ENCODE results near the gene PFKL.
A peak's percentile ranks its signal among the peaks of the same experiment; 100 is the strongest.
"Not testable (repeated sequence)": the region's sequence is repeated elsewhere in the genome, so short reads cannot be mapped to it uniquely, and the experiment has no call there.

Gene PFKL

GRCh38 chr21:44295163-44295573 lies 4.7 kb upstream of the PFKL start:
- DNase-seq (ENCODE audit: low spot score): no peak

DNA sequence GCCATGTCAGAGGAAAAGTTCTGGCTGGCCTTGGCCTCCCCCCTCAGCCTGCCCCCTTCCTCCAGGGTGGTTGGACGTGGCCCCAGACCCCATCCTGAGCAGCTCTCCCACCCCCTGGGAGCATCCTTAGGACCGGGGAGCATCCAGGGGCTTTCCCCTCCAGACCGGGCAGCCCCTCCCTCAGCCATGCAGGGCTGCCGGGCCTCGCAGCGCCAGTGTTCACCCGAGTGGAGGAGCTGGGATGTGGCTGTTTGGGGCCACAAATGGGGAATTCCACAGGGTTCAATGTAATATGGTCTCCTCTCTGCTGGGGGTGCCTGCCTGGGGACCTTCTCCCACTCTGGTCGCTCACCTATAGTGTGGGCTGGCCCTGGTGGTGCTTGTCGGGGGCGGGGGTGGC lies 4.2 kb upstream of the PFKL start:
- no peak for DNase-seq (ENCODE audit: low spot score)

DNA sequence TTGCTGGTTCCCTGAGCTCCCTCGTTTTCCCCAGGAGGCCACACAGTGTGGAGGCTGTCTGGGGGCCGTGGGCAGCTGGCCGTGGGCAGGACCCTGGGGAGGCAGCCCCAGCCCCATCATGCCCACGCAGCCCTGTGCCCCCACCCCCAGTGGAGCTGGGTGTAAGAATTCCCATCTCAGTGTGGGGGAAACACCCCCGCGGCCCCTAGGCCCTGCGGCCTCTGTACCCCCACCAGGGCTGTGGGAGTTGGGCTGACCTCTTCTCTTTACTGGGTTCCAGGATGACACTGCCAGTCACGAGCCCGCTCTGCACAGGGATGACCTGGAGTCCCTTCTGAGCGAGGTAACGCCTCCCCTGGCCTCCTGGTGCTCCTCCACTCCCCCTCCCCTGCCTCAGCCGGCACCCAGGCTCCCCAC lies 3.7 kb upstream of the PFKL start:
- no peak for DNase-seq (ENCODE audit: low spot score)

GRCh38 chr21:44296916-44297315 lies 2.9 kb upstream of the PFKL start:
- DNase-seq (ENCODE audit: low spot score): no peak

DNA sequence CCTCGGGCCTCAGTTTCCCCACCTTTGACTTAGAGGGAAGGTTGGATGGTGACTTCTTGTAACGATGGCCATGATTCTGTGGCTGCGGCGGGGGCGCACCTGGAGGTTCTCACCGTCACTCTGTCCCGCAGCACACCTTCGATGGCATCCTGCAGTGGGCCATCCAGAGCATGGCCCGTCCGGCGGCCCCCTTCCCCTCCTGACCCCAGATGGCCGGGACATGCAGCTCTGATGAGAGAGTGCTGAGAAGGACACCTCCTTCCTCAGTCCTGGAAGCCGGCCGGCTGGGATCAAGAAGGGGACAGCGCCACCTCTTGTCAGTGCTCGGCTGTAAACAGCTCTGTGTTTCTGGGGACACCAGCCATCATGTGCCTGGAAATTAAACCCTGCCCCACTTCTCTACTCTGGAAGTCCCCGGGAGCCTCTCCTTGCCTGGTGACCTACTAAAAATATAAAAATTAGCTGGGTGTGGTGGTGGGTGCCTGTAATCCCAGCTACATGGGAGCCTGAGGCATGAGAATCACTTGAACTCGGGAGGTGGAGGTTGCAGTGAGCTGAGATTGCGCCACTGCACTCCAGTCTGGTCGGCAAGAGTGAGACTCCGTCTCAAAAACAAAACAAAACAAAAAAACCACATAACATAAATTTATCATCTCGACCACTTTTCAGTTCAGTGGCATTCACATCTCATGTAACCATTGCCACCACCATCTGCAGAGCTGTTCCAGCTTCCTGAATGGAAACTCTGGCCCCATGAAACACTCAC lies 2.1 kb upstream of the PFKL start:
- peak; percentile 93 for DNase-seq (ENCODE audit: low spot score)

- DNase-seq (ENCODE audit: low spot score): no peak
Observed at GRCh38 chr21:44298301-44298700, 1.6 kb upstream of the PFKL start.

GRCh38 chr21:44299085-44299457 lies 782 bp upstream of the PFKL start:
- DNase-seq (ENCODE audit: low spot score): no peak

DNA sequence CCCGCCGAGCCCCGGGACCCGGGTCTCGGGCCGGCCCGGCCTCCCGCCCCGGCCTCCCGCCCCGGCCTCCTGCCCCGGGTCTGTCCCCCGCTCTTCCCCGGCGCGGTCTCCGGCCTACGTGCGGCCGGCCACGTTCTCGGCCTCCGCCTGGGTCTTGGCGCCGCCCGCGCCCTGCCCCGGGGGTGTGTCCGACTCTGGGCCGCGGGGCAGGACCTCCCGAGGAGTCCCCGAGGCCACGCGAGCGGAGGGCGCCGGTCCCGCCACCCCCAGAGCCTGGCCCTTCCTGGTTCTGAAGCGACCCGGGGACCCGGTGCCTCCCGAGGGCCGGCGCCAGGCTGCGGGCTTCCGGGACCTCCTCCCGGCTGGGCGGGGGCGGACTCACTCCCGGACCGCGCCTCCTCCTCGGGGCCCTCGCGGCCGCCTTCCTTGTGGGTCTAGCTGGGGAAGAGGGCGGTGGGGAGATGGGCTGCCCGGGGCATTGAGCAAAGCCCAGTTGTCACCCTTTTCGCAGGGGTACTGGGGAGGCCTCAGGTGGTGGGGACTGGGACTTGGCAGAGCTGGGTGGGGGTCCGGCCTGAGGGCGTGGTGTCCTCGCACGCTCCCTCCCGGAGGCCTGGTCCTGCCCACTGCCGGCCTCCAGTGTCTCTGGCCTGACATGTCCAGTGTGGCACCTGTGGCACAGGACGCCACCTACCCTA lies 558 bp downstream of the PFKL start:
- peak; percentile 95 for DNase-seq (ENCODE audit: low spot score)

- no peak for DNase-seq (ENCODE audit: low spot score)
Observed at GRCh38 chr21:44301141-44301540, 1.3 kb downstream of the PFKL start.

DNA sequence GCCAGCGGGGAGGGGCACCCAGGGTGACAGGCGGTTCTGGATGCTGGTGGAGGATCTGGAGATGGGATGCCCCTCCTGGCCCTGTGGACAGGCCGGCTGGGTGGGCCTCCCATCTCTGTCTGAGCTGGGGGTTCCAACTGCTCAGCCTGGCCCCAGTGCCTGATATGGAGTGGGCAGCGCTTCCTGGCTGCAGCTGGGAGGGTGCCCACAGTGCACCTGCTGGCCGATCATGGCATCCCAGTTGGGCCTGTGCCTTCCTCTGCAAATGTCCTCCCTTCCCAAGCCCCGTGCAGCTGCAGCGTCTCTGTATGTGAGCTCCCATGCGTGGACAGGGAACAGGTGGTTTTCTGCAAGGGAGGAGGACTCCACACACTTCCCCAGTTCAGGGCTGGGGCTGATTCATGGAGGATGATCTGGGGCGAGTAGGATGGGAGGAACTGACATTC lies 2.1 kb downstream of the PFKL start:
- DNase-seq (ENCODE audit: low spot score): no peak

DNA sequence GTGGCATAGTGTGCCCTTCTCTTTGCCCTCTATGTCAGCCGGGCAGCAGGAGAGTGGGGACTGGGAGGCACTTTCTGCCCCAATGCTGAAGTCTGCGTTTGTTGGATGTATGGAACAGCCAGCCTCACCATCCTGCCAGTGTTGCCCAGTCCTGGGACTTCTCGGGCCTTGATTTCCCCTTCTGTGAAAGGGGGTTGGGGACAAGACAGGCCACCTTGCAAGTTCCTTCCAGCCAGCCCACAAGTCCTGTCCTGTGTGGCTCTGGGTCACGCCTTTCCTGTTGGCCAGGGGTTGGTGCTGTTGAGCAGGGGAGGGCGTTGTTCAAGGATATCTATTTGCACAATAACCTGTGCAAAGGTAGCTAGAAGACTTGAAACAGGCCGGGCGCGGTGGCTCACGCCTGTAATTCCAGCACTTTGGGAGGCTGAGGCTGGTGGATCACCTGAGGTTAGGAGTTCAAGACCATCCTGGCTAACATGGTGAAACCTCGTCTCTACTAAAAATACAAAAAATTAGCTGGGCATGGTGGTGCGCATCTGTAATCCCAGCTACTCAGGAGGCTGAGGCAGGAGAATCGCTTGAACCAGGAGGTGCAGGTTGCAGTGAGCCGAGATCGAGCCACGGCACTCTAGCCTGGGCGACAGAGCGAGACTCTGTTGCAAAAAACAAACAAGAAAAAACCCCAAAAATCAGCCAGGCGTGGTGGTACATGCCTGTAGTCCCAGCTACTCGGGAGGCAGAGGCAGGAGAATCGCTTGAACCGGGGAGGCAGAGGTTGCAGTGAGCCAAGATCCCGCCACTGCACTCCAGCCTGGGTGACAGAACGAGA lies 2.9 kb downstream of the PFKL start:
- not testable (repeated sequence) for DNase-seq (ENCODE audit: low spot score)

DNA sequence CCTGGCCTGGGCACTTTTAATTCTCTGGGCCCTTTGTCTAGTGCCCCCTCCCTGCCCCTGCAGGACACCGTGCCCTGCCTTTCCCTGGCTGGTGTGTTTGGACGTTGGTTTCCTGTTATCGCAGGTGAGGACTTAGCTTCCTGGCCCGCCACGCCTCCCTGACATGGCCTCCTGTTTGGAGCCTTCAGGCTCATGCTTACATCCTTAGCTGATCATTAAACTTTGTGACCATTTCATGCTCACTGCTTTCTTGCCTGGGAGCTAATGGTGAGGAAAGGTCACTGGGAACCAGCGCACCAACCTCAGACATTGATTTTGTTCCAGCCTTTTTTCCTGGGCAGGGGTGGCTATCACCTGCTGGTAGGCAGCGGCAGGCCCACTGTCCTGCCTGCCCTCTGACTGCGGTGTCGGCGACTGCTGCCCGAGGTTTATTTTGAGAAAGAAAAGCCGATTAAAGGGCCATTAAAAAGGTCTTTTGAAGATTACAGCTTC lies 3.7 kb downstream of the PFKL start:
- DNase-seq (ENCODE audit: low spot score): no peak

- DNase-seq (ENCODE audit: low spot score): no peak
Observed at GRCh38 chr21:44304011-44304616, 4.3 kb downstream of the PFKL start.

DNA sequence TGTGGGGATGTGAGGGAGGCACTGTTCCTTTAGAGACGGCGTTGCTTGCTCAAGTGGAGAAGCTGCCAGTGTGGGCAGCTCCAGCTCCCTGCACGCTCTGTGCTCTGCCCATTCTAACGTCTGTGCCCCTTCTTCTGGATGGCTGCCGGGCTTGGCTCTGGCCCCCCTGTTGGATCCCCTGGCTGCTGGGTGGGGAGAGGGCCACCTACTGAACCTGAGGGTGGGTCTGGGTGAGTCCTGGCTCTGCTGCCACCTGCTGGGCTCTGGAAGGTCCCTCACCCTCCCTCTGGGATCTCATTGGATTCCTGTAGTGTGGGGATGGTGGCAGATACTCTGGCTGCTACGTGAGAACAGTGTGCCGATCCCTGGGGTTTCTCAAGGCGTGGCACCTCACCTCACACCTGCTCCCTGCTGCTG lies 5.0 kb downstream of the PFKL start:
- DNase-seq (ENCODE audit: low spot score): peak; percentile 76

DNA sequence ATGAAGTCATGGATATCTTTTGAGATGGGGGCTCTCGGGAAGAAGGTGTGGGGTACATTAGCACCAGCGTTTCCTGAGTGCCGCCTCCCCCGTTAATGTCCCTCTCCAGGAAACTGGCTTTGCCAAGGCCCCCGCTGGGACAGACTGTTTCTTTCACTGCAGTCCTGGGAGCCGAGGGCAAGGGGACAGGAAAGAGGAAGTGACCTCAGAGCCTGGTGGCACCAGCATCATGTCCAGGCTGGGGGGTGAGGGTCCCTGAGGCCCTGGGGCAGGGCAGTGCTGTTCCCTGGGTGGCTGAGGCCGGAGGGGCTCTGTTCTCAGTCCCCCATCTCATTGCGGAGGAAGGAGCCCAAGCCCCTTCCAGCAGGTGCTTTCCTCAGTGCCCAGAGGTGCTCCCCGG lies 5.8 kb downstream of the PFKL start:
- no peak for DNase-seq (ENCODE audit: low spot score)

DNA sequence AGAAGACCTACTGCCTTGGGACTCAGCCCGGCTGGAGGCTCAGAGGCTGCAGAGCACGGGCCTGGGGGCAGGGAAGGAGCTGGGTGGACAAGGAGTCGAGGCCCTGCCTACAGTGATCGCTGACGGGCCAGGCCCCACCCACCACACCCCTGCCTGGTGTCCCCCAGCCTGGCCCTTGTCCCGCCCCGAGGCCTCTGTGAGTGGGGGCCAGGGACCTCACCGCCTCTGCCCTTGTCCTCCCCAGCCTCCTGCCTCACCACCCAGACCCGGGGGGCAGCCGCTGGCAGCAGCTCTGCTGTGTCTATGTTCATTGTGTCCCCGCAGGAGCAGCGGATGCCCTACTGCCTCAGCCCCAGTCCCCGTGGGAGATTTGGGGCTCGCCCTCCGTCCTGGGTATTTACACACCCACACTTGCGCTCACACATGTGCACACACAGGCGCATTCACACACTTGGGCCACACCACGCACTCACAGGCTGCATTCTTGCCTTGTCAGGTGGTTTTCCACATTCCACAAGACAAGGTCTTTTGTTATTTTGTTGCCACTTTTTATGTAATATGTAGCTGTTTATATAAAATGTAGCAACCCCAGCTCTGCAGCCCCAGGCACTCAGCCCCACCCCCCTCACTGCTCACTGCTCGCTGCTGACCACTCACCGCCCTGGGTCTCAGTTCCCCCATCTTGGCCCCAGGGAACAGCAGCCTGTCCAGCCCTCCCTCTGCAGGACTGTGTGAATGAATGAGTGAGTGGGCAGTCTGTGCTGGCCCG lies 7.3 kb downstream of the PFKL start:
- DNase-seq (ENCODE audit: low spot score): no peak

DNA sequence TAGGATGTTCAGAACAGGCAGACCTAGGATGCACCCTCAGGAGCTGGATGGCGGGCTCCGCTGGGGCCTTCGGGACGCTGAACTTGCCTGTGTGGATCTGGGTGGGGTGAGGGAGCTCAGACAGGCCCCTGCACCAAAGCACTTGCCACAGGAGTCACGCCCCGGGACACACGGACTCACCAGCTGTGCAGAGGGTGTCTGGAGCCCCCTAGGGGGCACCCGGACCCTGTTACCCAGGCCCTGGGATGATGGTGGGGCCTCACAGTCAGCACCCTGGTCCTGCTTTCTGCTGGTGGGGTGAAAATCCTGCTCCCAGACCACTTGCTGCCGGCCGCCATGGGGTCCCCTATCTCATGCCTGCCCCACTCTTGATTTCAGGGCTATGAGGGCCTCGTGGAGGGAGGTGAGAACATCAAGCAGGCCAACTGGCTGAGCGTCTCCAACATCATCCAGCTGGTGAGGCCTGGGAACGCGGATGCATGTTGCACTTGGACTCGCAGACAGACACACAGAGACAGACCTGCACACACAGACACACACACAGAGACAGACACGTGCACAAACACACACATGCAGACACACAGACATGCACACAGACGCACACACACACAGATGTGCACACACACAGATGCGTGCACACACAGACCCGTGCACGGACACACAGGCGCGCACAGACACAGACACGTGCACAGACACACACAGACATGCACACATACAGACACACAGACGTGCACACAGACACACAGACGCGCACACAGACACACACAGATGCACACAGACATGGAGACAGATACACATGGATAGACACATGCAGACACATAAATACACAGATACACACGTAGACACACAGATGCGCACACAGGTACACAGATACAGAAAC lies 11.0 kb downstream of the PFKL start:
- no peak for DNase-seq (ENCODE audit: low spot score)

GRCh38 chr21:44312089-44312488 lies 12.2 kb downstream of the PFKL start:
- no peak for DNase-seq (ENCODE audit: low spot score)

DNA sequence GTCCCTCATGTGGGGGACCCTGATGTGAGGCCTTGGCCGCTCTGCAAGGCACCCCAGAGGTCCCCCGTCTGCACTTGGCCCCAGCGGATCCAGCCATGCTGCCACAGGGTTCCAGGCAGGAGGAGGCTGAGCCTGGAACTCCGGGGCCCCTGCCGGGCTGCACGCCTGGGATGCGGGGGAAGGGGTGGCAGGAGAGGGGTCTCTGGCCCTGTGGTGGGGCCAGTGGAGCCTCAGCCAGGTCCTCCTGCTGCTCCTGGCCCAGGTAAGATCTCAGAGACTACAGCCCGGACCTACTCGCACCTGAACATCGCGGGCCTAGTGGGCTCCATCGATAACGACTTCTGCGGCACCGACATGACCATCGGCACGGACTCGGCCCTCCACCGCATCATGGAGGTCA lies 12.9 kb downstream of the PFKL start:
- no peak for DNase-seq (ENCODE audit: low spot score)

DNA sequence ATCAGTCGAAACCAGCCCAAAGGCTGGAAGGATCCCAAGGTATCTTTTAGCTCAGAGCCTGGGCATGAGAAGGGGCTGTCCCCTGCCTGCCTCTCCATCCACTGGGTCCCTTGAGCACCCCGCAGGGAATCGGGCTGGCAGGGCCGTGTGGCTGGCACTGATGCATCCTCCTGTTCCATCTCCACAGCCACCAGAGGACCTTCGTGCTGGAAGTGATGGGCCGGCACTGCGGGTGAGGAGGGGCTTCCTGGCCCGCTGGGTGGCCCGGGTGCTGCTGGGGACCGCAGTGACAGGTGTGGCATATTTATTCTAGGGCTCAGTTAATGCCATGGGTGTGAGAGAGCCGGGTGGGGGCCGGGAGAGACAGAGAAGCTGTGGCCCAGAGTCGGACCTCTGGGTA lies 13.6 kb downstream of the PFKL start:
- no peak for DNase-seq (ENCODE audit: low spot score)
